ENCODE measurements around the gene MTSS2.
A peak's percentile ranks its signal among the peaks of the same experiment; 100 is the strongest.

Gene MTSS2

GRCh38 chr16:70659953-70660671 lies 25.7 kb downstream of the MTSS2 start (continued):
- TF ChIP-seq ZNF426 (tag by site-specific recombination; IDR thresholded peaks at IDR 0.05) (no peak), ZNF302 (tag by site-specific recombination; IDR thresholded peaks at IDR 0.05; ENCODE audit: low read depth) (no peak), ZNF473 (tag by site-specific recombination; IDR thresholded peaks at IDR 0.05) (no peak), ZFP69B (tag by site-specific recombination; IDR thresholded peaks at IDR 0.05) (no peak)

DNA sequence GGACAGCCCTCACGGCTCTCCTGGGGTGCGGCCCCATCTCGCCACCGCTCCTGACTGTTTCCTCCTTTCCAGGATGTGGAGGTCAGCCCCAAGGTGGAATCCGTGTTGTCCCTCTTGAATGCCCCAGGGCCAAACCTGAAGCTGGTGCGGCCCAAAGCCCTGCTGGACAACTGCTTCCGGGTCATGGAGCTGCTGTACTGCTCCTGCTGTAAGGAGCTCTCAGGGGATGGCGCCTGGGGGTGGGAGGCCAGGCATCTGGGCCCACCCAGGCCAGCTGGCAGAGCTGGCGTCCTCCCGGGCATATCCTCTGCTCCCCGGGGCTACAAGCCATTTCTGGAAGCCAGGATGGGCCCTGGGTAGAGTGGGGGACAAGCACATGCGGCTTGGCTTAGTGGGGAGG lies 26.3 kb downstream of the MTSS2 start:
- peaks cover 0 to 16% of the 10 kb centered on the region in 2 experiments; a peak in 1 of 3 replicates for H3K36me3 ChIP-seq (ENCODE audit: control insufficient read depth in 2 of 2, insufficient read depth in 1 of 2, low read length in 2 of 2)
- CTCF ChIA-PET, result interaction anchor here (0.9 kb wide), 1 partner anchor 290 kb away, joined by 4 read pairs; no protein-coding TSS in a partner anchor
- no peaks in the 10 kb centered on the region for H3K9me3 ChIP-seq (ENCODE audit: control insufficient read depth, insufficient read depth, low read depth, low read length)
- no peak overlapping the region for H3K4me3 ChIP-seq (ENCODE audit: low read depth, low read length)
- no peak overlapping the region for H3K27ac ChIP-seq (ENCODE audit: extremely low read depth, low read depth, low read length)
- H3K4me1 ChIP-seq (ENCODE audit: control insufficient read depth, insufficient read depth, low read length), result no peaks in the 10 kb centered on the region
- POLR2A ChIA-PET, result no interaction called here
- TF ChIP-seq ZNF48 (tag by site-specific recombination; IDR thresholded peaks at IDR 0.05) (no peak), SP2 (tag by site-specific recombination; IDR thresholded peaks at IDR 0.05) (peak; percentile 24; the same call in 1 of the 2 replicates), PRDM1 (tag by site-specific recombination; IDR thresholded peaks at IDR 0.05) (no peak)

- POLR2A ChIA-PET, result no interaction called here
- TF ChIP-seq, protein P1, sequence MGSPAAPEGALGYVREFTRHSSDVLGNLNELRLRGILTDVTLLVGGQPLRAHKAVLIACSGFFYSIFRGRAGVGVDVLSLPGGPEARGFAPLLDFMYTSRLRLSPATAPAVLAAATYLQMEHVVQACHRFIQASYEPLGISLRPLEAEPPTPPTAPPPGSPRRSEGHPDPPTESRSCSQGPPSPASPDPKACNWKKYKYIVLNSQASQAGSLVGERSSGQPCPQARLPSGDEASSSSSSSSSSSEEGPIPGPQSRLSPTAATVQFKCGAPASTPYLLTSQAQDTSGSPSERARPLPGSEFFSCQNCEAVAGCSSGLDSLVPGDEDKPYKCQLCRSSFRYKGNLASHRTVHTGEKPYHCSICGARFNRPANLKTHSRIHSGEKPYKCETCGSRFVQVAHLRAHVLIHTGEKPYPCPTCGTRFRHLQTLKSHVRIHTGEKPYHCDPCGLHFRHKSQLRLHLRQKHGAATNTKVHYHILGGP (tag by site-specific recombination; IDR thresholded peaks at IDR 0.05), result no peak
- TF ChIP-seq ZNF114 (tag by site-specific recombination; IDR thresholded peaks at IDR 0.05) (no peak), SP2 (tag by site-specific recombination; IDR thresholded peaks at IDR 0.05) (no peak), ZNF140 (tag by site-specific recombination; IDR thresholded peaks at IDR 0.05) (no peak), ZNF423 (tag by site-specific recombination; IDR thresholded peaks at IDR 0.05) (no peak), ZNF174 (tag by site-specific recombination; IDR thresholded peaks at IDR 0.05) (no peak), ZNF18 (tag by site-specific recombination; IDR thresholded peaks at IDR 0.05) (no peak), ZNF16 (tag by site-specific recombination; IDR thresholded peaks at IDR 0.05; ENCODE audit: low read depth) (no peak), ZNF747 (tag by site-specific recombination; IDR thresholded peaks at IDR 0.05) (no peak), OSR2 (tag by site-specific recombination; IDR thresholded peaks at IDR 0.05) (no peak), TCF7L2 (IDR thresholded peaks at IDR 0.05; ENCODE audit: borderline replicate concordance, low read depth, low read length) (no peak), ZNF792 (tag by site-specific recombination; IDR thresholded peaks at IDR 0.05) (no peak), ZIC2 (tag by site-specific recombination; IDR thresholded peaks at IDR 0.05) (no peak)
- TF ChIP-seq, protein P2, sequence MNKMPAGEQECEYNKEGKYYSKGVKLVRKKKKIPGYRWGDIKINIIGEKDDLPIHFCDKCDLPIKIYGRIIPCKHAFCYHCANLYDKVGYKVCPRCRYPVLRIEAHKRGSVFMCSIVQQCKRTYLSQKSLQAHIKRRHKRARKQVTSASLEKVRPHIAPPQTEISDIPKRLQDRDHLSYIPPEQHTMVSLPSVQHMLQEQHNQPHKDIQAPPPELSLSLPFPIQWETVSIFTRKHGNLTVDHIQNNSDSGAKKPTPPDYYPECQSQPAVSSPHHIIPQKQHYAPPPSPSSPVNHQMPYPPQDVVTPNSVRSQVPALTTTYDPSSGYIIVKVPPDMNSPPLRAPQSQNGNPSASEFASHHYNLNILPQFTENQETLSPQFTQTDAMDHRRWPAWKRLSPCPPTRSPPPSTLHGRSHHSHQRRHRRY (tag by site-specific recombination; IDR thresholded peaks at IDR 0.05), result no peak
- TF ChIP-seq, protein P3, sequence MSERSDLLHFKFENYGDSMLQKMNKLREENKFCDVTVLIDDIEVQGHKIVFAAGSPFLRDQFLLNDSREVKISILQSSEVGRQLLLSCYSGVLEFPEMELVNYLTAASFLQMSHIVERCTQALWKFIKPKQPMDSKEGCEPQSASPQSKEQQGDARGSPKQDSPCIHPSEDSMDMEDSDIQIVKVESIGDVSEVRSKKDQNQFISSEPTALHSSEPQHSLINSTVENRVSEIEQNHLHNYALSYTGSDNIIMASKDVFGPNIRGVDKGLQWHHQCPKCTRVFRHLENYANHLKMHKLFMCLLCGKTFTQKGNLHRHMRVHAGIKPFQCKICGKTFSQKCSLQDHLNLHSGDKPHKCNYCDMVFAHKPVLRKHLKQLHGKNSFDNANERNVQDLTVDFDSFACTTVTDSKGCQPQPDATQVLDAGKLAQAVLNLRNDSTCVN (tag by site-specific recombination; optimal IDR thresholded peaks at IDR 0.05), result no peak
- peaks cover 0 to 10% of the 10 kb centered on the region in 2 experiments; a peak in 1 of 3 replicates for H3K36me3 ChIP-seq (ENCODE audit: control insufficient read depth in 2 of 2, insufficient read depth in 1 of 2, low read length in 2 of 2)
- H3K9me3 ChIP-seq (ENCODE audit: control insufficient read depth, insufficient read depth, low read depth, low read length), result no peaks in the 10 kb centered on the region
- no peak overlapping the region for H3K4me3 ChIP-seq (ENCODE audit: low read depth, low read length)
- H3K4me1 ChIP-seq (ENCODE audit: control insufficient read depth, insufficient read depth, low read length), result no peaks in the 10 kb centered on the region
- no peak overlapping the region for H3K27ac ChIP-seq (ENCODE audit: extremely low read depth, low read depth, low read length)
- CTCF ChIA-PET, result no interaction called here
Observed at GRCh38 chr16:70658921-70659320, 26.9 kb downstream of the MTSS2 start.
